Left colon (tissue), 2 donors: ENCODE results near the gene HIPK3. TPM values are rescaled to one million over a fixed set of nuclear protein-coding genes. Genes with fewer than 3 reads are reported as not detected.
A peak's percentile ranks its signal among the peaks of the same experiment; 100 is the strongest.
"Not testable (repeated sequence)": the region's sequence is repeated elsewhere in the genome, so short reads cannot be mapped to it uniquely, and the experiment has no call there.

Experiments used
- ATAC-seq: fragments of 200-7000 bp; cut with Tn5 transposase; one replicate; pipeline ENCODE4 v1.9.1; 2020; ENCODE audit warnings: mild to moderate bottlenecking, moderate library complexity
- DNase-seq, 2 donors: peaks; one replicate each; pipeline ENCODE4 v3.0.0-alpha.2; 2020
- intact Hi-C, 2 donors: fragments of 100-400 bp; cut with DNase I in 1 of 2; cut with micrococcal nuclease in 1 of 2; formaldehyde crosslinking; loops; one replicate each; pipeline versions ENCODE4 v1.11.2 to v1.14.0; 2022; cut with DNase I, micrococcal nuclease
- total RNA-seq, 2 donors: library from RNA; stranded (reverse); fragmentation: NEBNext Ultra II Directional; extraction: Animal tissue kit (Norgen Biotek cat#: 25700); gene quantifications; one replicate each; pipeline ENCODE4 v1.2.1, GENCODE V29; 2021
- donor health status: DM: no; HTN: no; CAD: no.
- donor health status: DM: yes; HTN: yes; CAD: no.

Gene HIPK3
- total RNA-seq, 2 donors from 2014 or later = 59.9 to 85.4 TPM

DNA sequence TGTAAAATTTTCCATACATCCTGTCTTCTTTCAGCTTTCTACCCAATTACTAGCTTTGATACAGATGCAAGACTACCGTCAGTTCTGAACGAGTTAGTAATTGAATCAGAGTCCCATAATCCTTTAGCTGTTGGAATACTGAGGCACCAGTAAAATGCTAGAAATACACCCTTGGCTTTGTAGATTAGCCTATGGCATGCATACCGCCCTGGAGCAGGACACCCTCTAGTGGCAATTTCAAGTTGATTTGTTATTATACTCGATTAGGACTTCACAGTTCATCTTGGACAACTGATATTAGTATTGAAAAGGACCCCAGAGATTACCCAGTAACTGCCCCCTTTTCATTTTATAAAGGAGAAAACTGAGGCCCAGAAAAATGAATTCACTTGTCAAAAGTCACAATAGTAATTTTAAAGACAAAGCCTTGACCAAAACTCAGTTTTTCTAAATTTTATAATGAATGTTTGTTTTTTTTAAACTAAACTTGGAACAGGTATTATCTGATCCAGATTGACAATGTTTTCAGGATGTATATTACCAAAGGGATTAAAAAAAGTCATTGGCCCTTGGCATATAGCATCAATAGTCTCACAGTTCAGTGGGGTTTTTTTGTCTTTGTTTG, 72.6 kb downstream of the HIPK3 start:
- intact Hi-C loops = loop anchor here in 1 of 2 donors (5.0 kb wide), 2 partner anchors 73 to 163 kb away; partner anchors contain the start of gene HIPK3
- ATAC-seq = peak; percentile 96
- peak in 1 of 2 donors; percentile 39 for DNase-seq

GRCh38 chr11:33333816-33334215, 76.6 kb downstream of the HIPK3 start:
- no peak for ATAC-seq
- intact Hi-C loops = no loop called here
- no peak for DNase-seq

GRCh38 chr11:33334627-33335026, 77.4 kb downstream of the HIPK3 start:
- DNase-seq (no peak), ATAC-seq (no peak)
- intact Hi-C loops = no loop called here

DNA sequence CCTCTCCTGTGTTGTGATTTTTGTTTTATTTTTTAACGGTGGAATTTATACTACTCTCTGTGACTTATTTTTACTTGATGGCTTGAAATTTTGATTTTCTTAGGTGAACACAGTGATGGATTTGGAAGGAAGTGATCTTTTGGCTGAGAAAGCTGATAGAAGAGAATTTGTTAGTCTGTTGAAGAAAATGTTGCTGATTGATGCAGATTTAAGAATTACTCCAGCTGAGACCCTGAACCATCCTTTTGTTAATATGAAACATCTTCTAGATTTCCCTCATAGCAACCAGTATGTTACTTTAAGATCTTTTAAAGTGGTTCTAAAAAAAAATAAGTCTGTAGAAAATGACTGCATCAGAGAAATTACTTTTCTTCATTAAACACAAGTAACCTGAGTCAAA, 82.1 kb downstream of the HIPK3 start:
- no peak for ATAC-seq
- intact Hi-C loops = no loop called here

DNA sequence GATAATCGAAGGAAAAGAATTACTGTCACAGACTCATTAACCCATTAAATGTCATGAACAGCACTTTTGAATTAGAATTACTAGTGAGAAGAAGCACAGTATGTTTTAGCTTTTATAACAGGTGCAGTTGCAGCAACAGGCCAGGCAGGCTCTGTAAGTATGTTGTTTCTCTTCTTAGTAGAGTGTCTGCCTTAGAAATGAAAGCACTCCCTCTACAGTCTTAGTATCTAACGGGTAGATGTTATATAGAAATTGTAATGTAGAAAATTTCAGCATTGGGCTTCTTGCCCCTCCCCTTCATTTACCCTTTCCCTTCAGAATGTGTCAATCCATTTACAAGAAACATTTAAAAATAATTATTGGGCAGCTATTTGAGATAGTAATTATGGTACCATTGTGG, 87.4 kb downstream of the HIPK3 start:
- intact Hi-C loops = loop anchor here in 1 of 2 donors (5.0 kb wide), 1 partner anchor 172 kb away; no protein-coding TSS in a partner anchor
- ATAC-seq (no peak), DNase-seq (no peak)

More for the DNA sequence above, 82.1 kb downstream of the HIPK3 start:
- DNase-seq = no peak

GRCh38 chr11:33347490-33348125, 90.4 kb downstream of the HIPK3 start:
- intact Hi-C loops = no loop called here
- ATAC-seq (no peak), DNase-seq (no peak)

DNA sequence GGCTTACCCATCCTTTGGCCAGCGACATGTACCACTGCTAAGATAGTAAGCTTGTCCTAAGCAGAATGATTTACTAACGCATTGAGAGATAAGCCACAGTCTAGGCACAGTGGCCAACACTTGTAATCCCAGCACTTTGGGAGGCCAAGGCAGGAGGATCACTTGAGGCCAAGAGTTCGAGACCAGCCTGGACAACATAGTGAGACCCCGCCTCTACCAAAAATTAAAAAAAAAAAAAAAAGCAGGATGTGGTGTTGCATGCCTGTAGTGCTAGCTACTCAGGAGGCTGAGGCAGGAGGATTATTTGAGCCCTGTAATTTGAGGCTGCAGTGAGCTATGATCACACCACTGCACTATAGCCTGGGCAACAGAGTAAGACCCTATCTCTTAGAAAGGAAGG, 93.1 kb downstream of the HIPK3 start:
- no peak for DNase-seq
- ATAC-seq = no peak
- intact Hi-C loops = loop anchor here in 1 of 2 donors (5.0 kb wide), 1 partner anchor 397 kb away; no protein-coding TSS in a partner anchor

DNA sequence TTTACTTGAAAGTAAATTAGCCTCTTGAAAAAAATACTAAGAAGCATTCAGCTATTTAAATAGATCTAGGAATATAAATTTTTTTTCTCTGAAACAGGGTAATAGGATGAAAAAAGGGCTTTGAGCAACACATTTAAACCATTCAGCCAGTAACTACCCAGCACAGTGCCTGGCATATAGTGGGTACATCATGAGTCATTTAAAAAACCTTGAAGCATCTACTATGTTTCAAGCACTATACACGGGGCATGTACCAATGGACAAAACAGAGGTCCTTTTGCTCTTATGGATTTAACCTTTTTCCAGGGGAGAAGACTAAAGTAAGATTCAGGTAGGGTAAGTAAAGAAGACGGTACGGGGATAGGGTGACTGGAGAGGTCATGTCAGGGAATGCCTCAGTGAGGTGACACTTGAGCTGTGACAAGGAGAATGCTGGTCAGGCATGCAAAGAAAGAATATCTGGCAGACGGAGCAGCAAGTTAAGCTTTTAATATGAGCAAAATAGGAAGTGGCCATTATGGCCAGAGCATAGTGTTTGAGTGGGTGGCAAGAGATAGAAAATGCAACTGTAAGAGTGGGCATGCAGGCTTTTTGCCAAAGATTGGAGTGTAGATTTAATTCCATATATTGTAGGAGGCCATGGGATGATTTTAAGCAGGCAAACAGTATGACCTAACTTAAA, 101.1 kb downstream of the HIPK3 start:
- ATAC-seq (peak; percentile 6), DNase-seq (no peak)
- intact Hi-C loops = no loop called here

DNA sequence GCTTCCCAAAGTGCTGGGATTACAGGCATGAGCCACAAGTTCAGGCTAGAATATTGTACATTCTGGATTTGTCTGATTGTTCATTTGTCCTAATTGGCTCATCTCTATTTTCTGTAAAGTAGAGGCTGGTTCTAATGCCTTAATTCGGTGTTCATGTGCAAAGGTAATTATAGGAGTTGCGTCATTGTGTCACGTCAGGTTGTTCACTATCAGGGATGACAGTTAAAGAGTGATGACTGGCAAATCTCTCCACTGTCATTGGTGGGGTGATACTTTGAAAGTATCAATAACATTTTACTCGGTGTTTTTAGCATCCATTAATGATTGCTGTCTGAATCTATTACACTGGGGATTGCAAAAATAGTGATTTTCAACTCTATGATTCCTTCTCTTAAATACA, 103.5 kb downstream of the HIPK3 start:
- no peak for ATAC-seq
- intact Hi-C loops = loop anchor here (5.0 to 10.0 kb wide), 2 partner anchors 324 to 382 kb away; no protein-coding TSS in a partner anchor
- DNase-seq = no peak

GRCh38 chr11:33362051-33362910, 105.1 kb downstream of the HIPK3 start:
- ATAC-seq (peak; percentile 58), DNase-seq (no peak)
- intact Hi-C loops = loop anchor here (5.0 to 10.0 kb wide), 2 partner anchors 323 to 380 kb away; no protein-coding TSS in a partner anchor

- ATAC-seq (no peak), DNase-seq (no peak)
- intact Hi-C loops = loop anchor here (10.0 kb wide), 1 partner anchor 318 kb away; no protein-coding TSS in a partner anchor
Observed at GRCh38 chr11:33366918-33367317, 109.7 kb downstream of the HIPK3 start.

GRCh38 chr11:33368475-33368874, 111.3 kb downstream of the HIPK3 start:
- not testable (repeated sequence) for ATAC-seq, DNase-seq
- intact Hi-C loops = loop anchor here (10.0 kb wide), 1 partner anchor 316 kb away; no protein-coding TSS in a partner anchor

- ATAC-seq = no peak
- DNase-seq = no peak
- intact Hi-C loops = loop anchor here (10.0 kb wide), 1 partner anchor 316 kb away; no protein-coding TSS in a partner anchor
Observed at GRCh38 chr11:33368931-33369330, 111.8 kb downstream of the HIPK3 start.

GRCh38 chr11:33373636-33374035, 116.5 kb downstream of the HIPK3 start:
- no peak for ATAC-seq
- intact Hi-C loops = no loop called here
- DNase-seq = no peak

- ATAC-seq (no peak), DNase-seq (no peak)
- intact Hi-C loops = no loop called here
Observed at GRCh38 chr11:33375236-33375635, 118.1 kb downstream of the HIPK3 start.

DNA sequence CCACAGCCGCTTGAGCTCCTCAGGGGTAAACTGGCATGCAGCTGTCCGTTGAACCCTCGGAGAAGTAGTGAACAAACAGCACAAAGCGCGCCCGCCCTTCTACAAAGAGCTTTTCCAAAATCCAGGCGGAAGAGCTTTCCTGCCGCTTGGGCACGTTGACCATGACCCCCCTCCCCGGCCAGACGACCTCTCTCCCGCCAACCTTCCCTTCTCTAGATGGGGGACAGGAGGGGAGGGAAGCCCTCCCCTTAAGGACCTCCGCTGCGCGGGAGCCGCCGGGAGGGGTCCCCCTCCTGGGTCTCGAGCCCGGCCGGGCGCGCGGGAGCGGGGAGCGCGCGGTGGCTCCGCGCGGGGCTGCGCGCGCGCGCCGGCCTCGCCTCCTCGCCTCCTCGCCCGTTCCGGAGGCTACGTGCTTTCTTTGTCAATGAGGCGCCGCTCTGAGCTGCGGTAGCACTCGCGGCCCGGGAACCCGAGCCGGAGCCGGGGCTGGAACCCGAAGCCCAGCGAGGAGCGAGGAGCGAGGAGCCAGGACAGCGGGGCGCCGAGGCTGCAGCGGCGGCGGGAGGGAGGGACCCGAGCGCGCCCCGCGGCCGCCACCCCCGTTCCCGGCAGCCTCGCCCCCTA, 118.6 kb downstream of the HIPK3 start, which contains the start of gene KIAA1549L:
Gene KIAA1549L, plus strand, starts transcription at position 421 of the 624 bp plus-strand sequence.
- ATAC-seq = no peak
- intact Hi-C loops = no loop called here
- DNase-seq = no peak

GRCh38 chr11:33376331-33377310, 119.4 kb downstream of the HIPK3 start:
- DNase-seq (no peak), ATAC-seq (no peak)
- intact Hi-C loops = no loop called here
